ENCODE results near the gene CAVIN1.
"Not testable (repeated sequence)": the region's sequence is repeated elsewhere in the genome, so short reads cannot be mapped to it uniquely, and the experiment has no call there.

Gene CAVIN1, protein sequence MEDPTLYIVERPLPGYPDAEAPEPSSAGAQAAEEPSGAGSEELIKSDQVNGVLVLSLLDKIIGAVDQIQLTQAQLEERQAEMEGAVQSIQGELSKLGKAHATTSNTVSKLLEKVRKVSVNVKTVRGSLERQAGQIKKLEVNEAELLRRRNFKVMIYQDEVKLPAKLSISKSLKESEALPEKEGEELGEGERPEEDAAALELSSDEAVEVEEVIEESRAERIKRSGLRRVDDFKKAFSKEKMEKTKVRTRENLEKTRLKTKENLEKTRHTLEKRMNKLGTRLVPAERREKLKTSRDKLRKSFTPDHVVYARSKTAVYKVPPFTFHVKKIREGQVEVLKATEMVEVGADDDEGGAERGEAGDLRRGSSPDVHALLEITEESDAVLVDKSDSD

GRCh38 chr17:42422958-42423712, at the start of gene CAVIN1:
Gene CAVIN1 (minus strand): TSS chr17:42423256. CDS start chr17:42423097, 159 bp downstream.
- no peak for DNase-seq

GRCh38 chr17:42467889-42468288, 44.8 kb upstream of the CAVIN1 start:
- DNase-seq: no peak

GRCh38 chr17:42463976-42464400, 40.9 kb upstream of the CAVIN1 start:
- no peak for DNase-seq

GRCh38 chr17:42460371-42460770, 37.3 kb upstream of the CAVIN1 start:
- no peak for DNase-seq

DNA sequence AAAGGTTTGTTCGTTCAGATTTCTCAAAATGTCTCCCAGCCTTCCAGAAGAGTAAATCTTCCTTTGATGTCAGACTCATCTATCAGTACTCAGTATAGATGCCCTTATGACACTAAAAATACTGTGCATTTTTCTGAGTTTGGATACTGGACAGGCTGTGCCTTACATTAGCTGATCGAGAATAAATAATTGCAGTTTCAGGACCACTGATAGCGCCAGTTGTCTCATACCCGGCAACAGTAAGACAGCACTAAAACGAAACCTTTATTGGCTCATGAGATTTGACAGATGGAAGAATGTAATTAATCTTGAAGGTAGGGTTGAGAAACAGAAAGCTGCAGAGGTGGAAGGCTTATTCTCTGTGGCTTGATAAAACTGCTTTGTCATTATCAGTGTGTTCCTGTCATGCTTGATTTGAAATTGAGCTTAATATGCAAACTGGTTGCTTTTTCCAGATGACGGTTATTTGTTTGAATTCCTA, 36.8 kb upstream of the CAVIN1 start:
- no peak for DNase-seq

DNA sequence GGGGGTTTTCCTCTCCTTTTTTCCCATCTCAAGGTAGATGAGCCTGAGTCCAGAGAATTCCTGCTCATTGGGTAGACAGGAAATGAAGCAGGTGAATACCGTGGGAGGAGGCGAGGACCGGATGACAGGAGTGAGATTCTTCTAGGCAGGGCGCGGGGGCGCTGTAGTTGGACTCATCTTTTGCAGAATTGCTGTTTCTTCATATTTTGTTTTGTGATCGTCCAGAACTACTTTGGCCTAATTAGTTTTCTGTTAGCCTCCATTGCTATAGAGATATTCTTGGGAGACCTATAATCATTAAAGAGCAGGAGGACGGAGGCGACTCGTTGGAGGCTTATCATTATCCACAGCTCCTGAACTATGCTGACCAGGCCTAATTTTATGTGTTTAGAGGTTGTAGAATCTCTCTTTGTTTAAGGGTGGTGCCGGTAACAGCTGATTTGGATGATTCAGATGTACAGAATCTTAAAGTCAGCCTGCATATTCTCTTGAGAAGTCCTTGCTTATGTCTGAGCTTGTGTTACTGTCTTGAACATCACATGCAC, 36.3 kb upstream of the CAVIN1 start:
- DNase-seq: no peak

DNA sequence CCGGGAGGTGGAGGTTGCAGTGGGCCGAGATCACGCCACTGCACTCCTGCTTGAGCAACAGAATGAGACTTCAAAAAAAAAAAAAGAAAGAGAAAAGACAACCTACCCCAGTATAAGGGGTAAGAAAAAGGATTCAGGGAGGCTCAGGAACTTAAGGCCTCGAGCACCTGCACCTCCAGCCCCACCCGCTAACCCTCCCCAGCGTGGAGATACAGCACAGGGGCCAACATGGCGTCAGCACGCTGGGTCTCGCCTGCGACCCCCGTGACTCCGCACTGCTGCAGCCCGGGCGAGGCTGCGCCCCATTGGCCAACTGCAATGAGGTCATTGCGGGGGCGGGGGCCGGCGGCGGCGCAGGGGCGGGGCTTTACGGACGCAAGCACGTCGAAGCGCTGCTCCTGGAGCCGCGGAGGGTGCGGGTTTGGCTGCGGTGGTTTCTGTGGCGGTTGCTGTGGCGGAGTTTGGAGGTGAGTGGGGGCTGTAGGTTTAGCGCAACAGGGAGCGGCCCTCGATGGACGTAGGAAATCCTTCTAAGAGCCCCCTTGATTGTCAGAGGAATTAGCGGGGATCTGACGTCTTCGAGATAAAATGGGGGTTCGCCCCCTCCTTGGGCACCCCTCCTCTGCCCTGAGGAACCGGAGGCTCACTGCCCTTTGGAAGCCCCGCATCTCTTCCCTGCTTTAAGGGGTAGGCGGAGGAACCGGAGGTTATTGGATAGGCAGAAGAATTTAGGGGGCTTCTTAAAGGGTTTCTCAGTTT, 35.6 kb upstream of the CAVIN1 start, which contains the start of gene ATP6V0A1:
Gene ATP6V0A1, plus strand, starts transcription at position 382 of the 759 bp plus-strand sequence. CDS start 2,017 bp downstream, outside the sequence.
- DNase-seq: peak; percentile 86

DNA sequence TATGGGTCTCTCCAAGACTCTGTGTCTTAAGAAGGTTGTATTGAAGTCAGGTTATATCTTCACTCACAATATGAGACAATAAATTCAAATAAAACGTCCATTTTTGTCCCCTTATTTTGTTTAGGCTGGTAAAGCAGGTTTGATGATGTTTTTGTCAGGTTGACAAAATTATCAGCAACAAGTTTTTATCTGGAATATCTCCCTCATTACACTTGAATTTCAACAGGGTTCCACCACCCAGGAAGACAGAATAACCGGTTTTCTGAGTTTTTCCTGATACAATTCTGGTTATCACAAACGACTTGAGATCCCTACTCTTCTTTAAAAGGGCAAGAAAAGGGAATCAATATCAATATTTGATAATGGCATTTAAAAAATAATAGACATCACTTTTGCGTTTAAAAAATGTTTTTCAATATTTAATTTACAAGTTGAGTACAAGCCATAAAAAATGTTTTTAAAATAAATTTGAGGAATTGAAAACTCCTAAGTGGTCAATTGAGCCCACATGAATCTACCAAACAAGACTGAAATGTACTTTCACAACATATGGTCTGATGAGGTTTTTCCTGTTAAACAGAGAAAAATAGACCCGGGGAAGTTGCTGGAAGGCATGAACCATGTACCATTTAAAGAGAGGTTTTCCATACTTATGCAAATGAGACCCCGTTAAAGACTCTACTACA, 34.2 kb upstream of the CAVIN1 start:
- no peak for DNase-seq

GRCh38 chr17:42456223-42457106, 33.4 kb upstream of the CAVIN1 start:
- no peak for DNase-seq

GRCh38 chr17:42454987-42455386, 31.9 kb upstream of the CAVIN1 start:
- not testable (repeated sequence) for DNase-seq

DNA sequence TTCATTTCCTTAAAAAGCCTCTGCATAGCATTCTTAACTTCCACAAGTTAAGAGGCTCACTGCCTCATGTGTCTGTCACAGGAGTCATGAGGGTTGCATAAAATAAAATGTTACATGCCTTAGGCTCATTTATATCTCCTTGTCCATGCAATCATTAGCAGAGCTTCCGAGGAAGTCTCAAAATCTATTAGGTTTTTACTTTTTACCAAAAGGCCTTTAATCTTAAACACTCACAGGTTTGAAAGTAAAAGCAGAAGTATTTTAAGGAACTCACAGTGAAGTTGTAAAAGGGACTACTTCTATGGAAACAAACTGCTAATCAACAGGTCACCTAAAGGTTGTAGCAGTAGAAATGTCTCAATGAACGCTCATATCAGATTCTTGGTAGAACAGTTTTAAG, 30.4 kb upstream of the CAVIN1 start:
- no peak for DNase-seq

DNA sequence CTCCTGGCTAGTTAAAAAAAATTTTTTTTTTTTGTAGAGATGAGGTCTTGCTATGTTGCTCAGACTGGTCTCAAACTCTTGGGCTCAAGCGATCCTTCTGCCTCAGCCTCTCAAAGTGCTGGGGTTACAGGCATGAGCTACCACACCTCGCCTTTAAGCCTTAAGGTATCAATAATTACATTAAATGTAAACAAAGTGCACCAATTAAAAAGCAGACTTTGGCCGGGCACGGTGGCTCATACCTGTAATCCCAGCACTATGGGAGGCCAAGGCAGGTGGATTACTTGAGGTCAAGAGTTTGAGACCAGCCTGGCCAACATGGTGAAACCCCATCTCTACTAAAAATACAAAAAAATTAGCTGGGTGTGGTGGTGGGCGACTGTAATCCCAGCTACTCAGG, 28.2 kb upstream of the CAVIN1 start:
- DNase-seq: not testable (repeated sequence)

DNA sequence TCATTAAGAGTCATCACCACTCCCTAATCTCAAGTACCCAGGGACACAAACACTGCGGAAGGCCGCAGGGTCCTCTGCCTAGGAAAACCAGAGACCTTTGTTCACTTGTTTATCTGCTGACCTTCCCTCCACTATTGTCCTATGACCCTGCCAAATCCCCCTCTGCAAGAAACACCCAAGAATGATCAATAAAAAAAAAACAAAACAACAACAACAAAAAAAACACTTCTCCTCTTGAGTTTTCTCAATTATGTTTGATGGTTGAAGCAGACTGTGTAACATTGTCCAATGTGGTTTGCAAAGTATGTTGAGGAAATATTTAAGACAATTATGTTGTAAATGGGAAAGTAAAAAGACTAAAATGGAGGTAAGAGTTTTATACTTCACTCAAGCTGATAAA, 26.8 kb upstream of the CAVIN1 start:
- DNase-seq: not testable (repeated sequence)

- DNase-seq: not testable (repeated sequence)
These were observed 26.1 kb upstream of the CAVIN1 start for GRCh38 chr17:42449176-42449575.

DNA sequence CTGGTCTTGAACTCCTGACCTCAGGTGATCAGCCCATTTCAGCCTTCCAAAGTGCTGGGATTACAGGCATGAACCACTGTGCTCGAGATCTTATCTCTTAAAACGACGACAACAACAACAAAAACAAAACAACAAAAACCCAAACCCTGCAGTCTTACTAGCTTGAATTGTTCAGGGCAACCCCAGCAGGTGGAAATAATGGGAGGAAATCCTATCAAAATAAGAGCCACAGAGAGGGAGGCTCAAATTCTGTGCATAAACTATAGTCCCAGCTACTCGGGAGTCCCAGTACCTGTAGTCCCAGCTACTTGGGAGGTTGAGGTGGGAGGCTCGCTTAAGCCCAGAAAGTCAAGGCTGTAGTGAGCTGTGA, 19.1 kb upstream of the CAVIN1 start:
- no peak for DNase-seq

GRCh38 chr17:42441371-42442195, 18.5 kb upstream of the CAVIN1 start:
- no peak for DNase-seq

DNA sequence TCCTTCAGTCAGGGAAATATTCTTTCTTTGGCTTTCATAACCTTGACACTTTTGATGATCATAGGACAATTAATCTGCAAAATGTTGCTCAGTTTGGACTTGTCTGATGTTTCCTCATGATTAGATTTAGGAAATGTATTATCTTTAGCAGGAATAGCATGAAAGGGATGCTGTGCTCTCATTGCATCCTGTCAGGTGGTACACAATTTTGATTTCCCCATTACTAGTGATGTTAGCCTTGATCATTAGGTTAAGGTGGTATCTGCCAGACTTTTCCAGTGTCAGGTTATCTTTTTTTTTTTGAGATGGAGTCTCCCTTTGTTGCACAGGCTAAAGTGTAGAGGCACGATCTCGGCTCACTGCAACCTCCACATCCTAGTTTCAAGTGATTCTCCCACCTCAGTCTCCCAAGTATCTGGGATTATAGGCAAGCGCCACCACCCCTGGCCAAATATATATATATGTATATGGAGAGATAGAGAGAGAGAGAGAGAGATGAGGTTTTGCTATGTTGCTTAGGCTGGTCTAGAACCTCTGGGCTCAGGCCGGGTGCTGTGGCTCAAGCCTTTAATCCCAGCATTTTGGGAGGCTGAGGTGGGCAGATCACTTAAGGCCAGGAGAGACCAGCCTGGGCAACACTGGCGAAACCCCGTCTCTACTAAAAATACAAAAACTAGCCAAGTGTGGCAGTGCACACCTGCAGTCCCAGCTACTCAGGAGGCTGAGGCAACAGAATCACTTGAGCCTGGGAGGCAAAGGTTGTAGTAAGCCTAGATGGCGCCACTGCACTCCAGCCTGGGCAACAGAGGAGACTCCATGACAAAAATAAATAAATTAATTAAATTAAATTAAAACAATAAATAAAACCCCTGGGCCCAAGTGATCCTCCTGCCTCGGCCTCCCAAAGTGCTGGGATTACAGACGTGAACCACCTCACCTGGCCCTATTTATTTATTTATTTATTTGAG, 15.8 kb upstream of the CAVIN1 start:
- DNase-seq: no peak

DNA sequence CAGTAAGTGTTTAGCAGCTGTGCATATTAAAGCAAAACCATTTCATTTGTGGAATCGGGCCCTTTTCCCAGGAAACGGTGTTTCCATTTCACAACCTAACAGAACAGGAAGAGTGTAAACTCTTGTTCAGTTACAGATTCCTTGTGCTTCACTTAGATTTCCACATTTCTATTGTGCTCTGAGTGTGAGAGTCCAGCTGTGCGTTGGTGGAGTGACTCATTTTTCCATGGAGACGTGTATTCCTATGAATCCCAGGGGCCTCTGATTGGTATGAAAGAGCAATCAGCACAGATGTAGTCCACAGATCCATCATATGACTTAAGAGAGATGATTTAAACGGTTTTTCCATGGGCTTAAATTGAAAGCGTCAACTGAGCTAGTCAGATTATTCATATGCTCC, 13.3 kb upstream of the CAVIN1 start:
- DNase-seq: no peak

GRCh38 chr17:42431758-42432161, 8.7 kb upstream of the CAVIN1 start:
- no peak for DNase-seq
